HG03280 (cell line): Measurements from ENCODE around the gene NME4.
"Not testable (repeated sequence)": the region's sequence is repeated elsewhere in the genome, so short reads cannot be mapped to it uniquely, and the experiment has no call there.

ENCODE experiments used
- ATAC-seq: cut with Tn5 transposase; IDR thresholded peaks from one replicate; pipeline ENCODE4 v1.9.1; 2021; ENCODE audit warnings: mild to moderate bottlenecking, moderate library complexity; ENCODE audit not compliant: unreplicated experiment

NME4 gene

GRCh38 chr16:397135-397661 lies at the start of gene NME4:
Gene NME4, plus strand, starts transcription at chr16:397199. Its CDS starts 24 bp downstream, at chr16:397223.
- ATAC-seq: no peak

DNA sequence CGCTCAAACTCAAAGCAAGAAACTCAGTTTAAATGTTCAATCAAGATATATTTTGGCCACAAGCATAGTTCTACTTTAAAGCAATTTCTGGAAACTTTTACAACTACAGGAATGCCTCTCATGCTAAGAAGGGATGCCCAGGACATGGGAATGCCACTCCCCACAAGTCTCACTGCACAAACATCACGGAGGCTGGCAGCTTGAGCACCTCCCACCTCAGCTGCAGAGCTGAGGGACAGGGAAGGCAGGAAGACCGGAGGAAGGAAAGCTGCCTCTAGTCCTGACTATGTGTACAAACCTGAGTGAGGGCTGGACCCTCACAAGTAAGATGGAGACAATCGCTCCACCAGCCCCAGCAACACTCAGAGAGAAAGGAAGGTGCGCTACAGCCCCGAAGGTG lies 49.8 kb upstream of the NME4 start:
- no peak for ATAC-seq

- ATAC-seq: not testable (repeated sequence)
Measured at GRCh38 chr16:348495-348894, 48.5 kb upstream of the NME4 start.

- no peak for ATAC-seq
Measured at GRCh38 chr16:349211-349610, 47.8 kb upstream of the NME4 start.

GRCh38 chr16:350203-350602 lies 46.8 kb upstream of the NME4 start:
- ATAC-seq: no peak

GRCh38 chr16:351804-352520 lies 45.0 kb upstream of the NME4 start:
- peak; percentile 26 for ATAC-seq

DNA sequence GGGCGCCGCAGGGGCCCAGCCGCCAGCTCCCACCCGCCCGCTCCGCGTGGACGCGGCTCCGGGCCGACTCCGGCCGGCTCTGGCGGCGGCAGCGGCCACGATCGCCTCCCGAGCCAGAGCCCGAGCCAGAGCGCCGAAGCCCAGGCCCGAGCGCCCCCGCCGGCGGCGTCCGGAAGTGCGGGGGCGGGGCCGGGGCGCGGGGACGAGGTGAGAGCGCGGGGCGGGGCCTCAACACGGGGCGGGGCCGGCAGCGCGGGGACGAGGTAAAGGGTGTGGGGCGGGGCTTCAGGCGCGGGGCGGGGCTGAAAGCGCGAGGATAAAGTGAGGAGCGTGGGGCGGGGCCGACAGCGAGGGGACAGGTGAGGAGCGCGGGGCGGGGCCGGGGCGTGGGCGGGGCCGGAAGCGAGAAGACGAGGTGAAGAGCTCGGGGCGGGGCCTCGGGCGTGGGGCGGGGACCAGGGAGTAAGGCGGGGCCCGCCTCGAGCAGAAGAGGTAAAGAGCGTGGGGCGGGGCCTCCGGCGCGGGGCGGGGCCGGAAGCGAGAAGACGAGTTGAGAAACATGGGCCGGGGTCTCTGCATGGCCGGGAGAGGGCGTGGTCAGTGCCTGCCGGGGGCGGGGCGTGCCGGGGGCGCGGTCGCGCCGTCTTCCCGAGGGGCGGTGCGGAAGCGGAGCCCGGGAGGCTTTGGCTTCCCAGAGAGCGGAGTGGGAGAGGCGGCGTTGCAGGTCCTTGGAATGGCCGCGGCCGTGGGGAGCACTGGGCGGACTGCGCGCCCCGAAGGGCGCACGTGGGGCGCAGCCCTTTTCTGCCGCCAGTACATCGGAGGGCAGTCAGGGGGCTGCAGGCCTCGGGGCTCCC lies 44.2 kb upstream of the NME4 start, which contains the start of gene AXIN1:
Gene AXIN1 (minus strand): TSS at position 177 of the 857 bp plus-strand sequence. CDS start 5,698 bp downstream, outside the sequence.
- ATAC-seq: peak; percentile 70

- peak; percentile 3 for ATAC-seq
Measured at GRCh38 chr16:353404-354290, 43.4 kb upstream of the NME4 start.

DNA sequence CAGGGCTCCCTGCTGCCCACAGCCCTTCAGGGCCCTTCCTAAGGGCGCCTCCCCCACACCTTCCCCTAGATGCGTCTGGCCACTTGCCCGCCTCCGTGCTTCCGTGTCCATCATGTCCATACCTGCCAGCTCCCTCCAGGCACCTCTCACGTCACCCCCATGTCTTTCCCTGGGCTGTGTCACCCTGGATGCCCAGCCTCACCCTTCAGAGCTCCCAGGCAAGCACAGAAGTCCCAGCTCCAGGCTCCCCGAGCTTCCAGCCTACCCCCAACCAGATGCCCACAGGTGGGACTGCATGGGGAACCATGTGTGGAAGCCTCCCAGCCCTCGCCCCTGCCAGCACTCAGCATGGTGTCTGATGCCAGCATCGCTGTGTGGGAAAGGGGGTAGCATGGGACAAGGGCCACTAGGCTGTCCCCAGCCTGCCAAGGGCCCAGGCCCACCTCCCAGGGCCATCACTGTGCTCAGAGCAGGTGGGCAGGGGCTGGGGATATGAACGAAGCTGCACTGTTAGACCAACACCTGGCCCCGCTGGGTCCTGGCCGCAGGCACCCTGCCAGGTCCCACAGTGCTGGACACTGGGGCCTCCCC lies 42.6 kb upstream of the NME4 start:
- no peak for ATAC-seq

- no peak for ATAC-seq
Measured at GRCh38 chr16:354971-355461, 42.0 kb upstream of the NME4 start.

GRCh38 chr16:356741-357140 lies 40.3 kb upstream of the NME4 start:
- ATAC-seq: no peak

GRCh38 chr16:359067-359763 lies 37.8 kb upstream of the NME4 start:
- ATAC-seq: no peak

GRCh38 chr16:359871-360697 lies 36.9 kb upstream of the NME4 start:
- ATAC-seq: no peak

DNA sequence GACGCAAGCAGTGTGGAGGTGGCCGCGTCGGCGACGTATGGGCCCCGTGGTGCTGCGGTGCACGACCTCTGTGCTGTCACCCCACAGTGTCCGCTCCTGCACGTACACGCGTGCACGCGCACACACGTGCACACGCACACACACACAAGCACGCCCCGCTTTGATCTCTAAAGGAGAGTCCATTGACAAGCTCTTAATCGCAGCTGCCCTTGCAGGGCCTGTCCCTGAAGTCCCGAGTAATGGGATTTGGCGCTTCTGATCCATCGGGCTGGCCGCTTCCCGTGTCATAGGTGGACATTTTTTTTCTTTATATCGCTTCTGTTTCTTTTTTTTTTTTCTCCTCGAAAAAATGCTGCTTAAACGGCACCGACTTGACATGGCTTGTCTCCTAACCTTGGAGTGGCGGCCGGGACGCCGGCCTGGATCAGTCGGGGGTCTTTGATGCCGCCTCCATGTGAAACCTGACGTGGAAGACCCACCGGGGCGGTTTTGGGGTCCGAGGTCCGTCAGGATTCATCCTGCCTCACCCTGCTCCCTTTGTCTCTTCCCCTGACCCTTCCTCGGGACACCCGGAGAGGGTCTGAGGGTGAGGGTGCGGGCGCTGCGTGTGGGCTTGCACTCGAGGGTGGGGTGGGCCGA lies 36.2 kb upstream of the NME4 start:
- ATAC-seq: no peak

GRCh38 chr16:361341-361871 lies 35.6 kb upstream of the NME4 start:
- ATAC-seq: no peak

GRCh38 chr16:361872-362701 lies 34.9 kb upstream of the NME4 start:
- ATAC-seq: no peak

GRCh38 chr16:362702-362999 lies 34.3 kb upstream of the NME4 start:
- not testable (repeated sequence) for ATAC-seq
